HG03521 (cell line): ENCODE data around the gene FLOT1.
A peak's percentile ranks its signal among the peaks of the same experiment; 100 is the strongest.
"Not testable (repeated sequence)": the region's sequence is repeated elsewhere in the genome, so short reads cannot be mapped to it uniquely, and the experiment has no call there.

Source experiments
- ATAC-seq: cut with Tn5 transposase; IDR thresholded peaks from one replicate; pipeline ENCODE4 v1.9.1; 2021; ENCODE audit warnings: mild to moderate bottlenecking, moderate library complexity; ENCODE audit not compliant: unreplicated experiment

The FLOT1 gene

GRCh38 chr6:30723843-30724741, 18.4 kb downstream of the FLOT1 start:
- ATAC-seq = not testable (repeated sequence)

GRCh38 chr6:30723159-30723842, 19.2 kb downstream of the FLOT1 start:
- not testable (repeated sequence) for ATAC-seq

DNA sequence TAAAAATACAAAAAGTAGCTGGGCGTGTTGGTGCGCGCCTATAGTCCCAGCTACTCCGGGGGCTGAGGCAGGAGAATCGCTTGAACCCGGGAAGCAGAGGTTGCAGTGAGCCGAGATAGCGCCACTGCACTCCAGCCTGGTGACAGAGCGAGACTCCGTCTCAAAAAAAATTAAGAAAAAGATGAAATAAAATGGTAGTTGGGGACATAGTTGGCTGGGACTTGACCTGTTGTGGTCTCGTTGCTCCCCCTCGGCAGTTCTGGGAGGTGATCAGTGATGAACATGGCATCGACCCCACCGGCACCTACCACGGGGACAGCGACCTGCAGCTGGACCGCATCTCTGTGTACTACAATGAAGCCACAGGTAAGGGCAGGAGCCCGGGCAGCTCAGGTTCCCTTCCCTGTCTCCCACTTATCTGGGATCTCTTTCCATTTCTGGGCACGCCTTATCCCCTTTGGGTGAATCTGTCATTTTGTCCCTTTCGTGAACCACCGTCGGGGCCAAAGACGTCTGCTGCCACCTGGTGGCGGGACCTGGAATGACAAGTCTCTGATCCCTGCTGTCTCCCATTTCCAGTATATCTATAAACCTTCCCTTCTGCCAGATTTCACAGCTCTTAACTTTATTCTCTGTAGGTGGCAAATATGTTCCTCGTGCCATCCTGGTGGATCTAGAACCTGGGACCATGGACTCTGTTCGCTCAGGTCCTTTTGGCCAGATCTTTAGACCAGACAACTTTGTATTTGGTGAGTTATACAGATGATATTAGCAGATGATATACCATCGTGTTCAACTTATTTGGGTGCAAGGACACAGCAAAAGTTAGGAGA, 20.0 kb downstream of the FLOT1 start:
- no peak for ATAC-seq

DNA sequence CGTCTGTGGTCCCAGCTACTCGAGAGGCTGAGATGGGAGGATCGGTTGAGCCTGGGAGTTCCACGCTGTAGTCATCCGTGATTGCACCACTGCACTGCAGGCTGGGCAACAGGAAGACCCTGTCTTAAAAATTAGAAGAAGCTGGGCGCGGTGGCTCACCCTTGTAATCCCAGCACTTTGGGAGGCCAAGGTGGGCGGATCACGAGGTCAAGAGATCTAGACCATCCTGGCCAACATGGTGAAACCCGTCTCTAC, 20.5 kb downstream of the FLOT1 start:
- ATAC-seq = not testable (repeated sequence)

- peak; percentile 26 for ATAC-seq
These were observed 21.1 kb downstream of the FLOT1 start for GRCh38 chr6:30721198-30722024.

DNA sequence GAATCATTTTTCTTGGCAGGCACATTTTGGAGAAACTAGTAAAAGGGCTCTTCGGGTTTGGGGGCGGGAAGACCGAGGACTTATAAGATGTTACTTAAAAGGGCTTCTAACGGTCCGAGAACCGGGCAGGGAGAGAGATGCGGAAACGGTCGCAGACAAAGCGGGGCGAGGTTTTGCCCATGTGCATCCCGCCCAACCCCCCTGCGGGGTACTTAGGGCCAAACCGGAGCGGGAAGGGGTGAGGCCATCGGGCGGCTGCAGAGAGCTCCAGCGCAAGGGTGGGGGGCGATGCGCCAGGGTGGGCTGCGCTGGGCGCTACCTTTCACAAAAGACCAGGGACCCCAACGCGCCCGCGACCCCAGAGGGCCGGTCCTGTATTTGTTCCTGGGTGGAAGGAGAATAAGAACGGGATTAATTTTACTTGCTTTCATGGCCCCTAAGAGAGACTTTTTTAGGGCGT, 21.7 kb downstream of the FLOT1 start:
- no peak for ATAC-seq

GRCh38 chr6:30719791-30720737, 22.4 kb downstream of the FLOT1 start, which contains the start of gene TUBB:
Gene TUBB (plus strand): TSS chr6:30720352. CDS start chr6:30720507, 155 bp downstream.
- ATAC-seq = peak; percentile 37

GRCh38 chr6:30719356-30719755, 23.1 kb downstream of the FLOT1 start:
- ATAC-seq = no peak

- ATAC-seq = not testable (repeated sequence)
These were observed 24.4 kb downstream of the FLOT1 start for GRCh38 chr6:30717845-30718720.

GRCh38 chr6:30717129-30717844, 25.2 kb downstream of the FLOT1 start, which contains the start of gene MDC1:
Gene MDC1 (minus strand): TSS chr6:30717281. CDS start chr6:30715175, 2,106 bp downstream.
- ATAC-seq = peak; percentile 68

DNA sequence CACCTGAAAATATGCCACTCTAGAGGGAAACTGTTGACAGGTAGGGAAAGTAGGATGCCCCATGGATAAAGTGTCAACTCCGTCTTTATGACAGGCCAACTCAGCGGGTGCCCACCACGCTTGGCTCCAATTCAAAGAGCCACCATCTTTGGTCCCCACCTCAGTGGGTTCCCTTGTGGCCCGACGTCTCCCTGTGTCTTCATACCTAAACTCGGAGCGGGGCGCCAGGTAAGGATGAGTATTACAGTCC, 25.7 kb downstream of the FLOT1 start:
- no peak for ATAC-seq

DNA sequence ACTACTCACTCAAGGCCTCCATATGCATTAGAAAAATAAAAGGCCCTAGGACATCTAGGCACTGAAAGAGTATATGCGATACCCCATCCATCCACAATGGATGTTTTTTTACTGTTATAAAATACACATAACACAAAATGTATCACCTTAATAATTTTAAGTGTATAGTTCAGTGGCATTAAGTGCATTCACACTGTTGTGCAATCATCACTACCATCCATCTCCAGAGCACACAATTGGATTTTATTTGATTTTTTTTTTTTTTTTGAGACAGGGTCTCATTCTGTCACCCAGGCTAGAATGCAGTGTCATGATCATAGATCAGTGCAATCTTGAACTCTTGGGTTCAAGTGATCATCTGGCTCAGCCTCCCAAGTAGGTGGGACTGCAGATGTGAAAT, 28.2 kb downstream of the FLOT1 start:
- no peak for ATAC-seq

DNA sequence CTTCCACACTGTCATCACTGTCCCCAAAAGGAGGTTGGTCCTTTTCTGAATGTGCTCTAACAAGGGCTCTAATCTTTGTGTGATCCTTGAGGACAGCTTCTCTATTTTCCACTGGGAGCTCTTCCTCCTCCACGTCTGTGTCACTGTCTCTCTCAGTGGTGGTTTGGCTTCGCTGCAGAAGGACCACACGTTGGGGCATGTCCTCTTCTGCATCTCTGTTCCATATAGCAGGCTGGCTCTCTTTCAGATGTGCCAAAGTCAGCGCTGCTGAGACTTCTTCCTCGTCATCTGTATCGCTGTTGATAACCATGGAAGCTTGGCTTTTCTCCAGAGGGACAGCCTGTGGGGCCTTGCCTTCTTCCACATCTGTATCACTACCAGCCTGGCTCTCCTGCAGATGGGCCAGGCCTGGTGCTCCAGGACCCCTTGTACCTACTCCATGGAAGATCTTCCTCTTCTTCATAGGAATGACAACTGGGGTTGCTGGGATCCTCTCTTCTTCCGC, 30.0 kb downstream of the FLOT1 start:
- ATAC-seq = no peak

GRCh38 chr6:30711758-30712380, 30.6 kb downstream of the FLOT1 start:
- ATAC-seq = no peak

DNA sequence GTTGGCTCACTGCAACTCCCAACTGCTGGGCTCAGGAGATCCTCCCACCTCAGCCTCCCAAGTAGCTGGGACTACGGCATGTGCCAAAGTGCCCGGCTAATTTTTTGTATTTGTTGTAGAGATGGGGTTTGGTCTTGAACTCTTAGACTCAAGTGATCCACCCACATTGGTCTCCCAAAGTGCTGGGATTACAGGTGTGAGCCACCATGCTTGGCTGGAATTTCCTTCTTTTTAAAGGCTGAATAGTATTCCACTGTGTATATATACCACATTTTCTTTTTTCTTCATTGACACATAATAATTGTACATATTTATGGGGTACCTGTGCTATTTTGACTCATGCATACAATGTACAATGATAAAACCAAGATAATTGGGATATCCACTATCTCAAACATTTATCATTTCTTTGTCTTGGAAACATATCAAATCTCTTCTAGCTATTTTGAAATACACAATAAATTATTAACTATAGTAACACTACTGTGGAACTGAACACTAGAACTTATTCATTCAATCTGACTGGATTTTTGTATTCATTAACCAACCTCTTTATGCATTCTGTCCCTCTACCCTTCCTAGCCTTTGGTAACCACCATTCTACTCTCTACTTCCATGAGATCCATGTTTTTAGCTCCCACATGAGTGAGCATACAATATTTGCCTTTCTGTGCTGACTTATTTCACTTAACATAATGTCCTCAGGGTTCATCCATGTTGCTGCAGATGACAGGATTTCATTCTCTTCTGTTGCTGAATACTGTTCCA, 33.2 kb downstream of the FLOT1 start:
- no peak for ATAC-seq

DNA sequence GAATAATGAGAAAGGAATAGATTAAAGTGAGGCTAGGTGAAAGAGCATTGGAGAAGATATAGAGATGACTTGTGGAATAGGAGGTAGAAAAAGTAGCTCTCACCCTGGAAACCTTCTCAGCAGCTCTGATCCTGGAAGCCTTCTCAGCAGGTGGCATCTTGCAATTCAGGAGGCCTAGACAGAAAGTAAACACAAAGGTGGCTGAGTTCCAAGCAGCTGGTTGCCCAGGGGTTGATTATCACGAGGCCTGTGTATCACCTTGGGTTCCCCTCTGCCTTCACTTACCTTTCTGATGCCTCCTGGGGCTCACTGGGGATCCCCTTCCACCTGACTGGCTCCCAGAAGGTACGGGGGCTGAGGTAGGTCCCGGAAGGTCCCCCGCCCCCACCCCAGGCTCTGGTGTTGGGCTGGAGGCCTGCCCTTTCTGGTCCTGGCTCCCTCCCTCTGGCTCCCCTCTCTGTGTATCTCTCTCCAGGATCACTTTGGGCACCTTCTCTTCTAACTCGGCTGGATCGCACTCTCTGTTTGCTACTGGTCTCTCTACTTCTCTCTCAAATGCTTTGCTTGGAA, 35.1 kb downstream of the FLOT1 start:
- no peak for ATAC-seq
